Muscle of leg (tissue), 11 donors: ENCODE results near the gene ENG. TPM values are rescaled to one million over a fixed set of nuclear protein-coding genes. Genes with fewer than 3 reads are reported as not detected.
"Not testable (repeated sequence)": the region's sequence is repeated elsewhere in the genome, so short reads cannot be mapped to it uniquely, and the experiment has no call there.

Experiments
- DNase-seq: peaks from one replicate; pipeline ENCODE4 v3.0.0; 2013
- H3K27ac ChIP-seq: one replicate; pipeline ENCODE4 v1.5.1; 2013; ENCODE audit warnings: mild to moderate bottlenecking, low read length, control low read depth
- H3K27me3 ChIP-seq: one replicate; pipeline ENCODE4 v1.6.1; 2013; ENCODE audit warnings: low read length; ENCODE audit not compliant: control insufficient read depth, insufficient read depth
- H3K36me3 ChIP-seq: one replicate; pipeline ENCODE4 v1.6.1; 2013; ENCODE audit warnings: low read length; ENCODE audit not compliant: control insufficient read depth, insufficient read depth
- H3K4me1 ChIP-seq: one replicate; pipeline ENCODE4 v1.6.1; 2013; ENCODE audit warnings: low read length; ENCODE audit not compliant: control insufficient read depth, insufficient read depth
- H3K4me3 ChIP-seq: one replicate; pipeline ENCODE4 v1.5.1; 2013; ENCODE audit warnings: low read length, control low read depth
- H3K9me3 ChIP-seq: replicated peaks from 2 replicates; pipeline ENCODE4 v1.6.1; 2013; ENCODE audit warnings: low read depth, low read length; ENCODE audit not compliant: control insufficient read depth
- WGBS: methylation state at CpG from one replicate; pipeline ENCODE4 v1.1.5; 2013; ENCODE audit warnings: missing lambda C conversion rate; ENCODE audit not compliant: insufficient coverage; 5-methylcytosine and 5-hydroxymethylcytosine counted together
- polyA plus RNA-seq, 8 donors: library from polyadenylated mRNA; unstranded; fragments of 120-200 nt; gene quantifications; one replicate each; pipeline versions ENCODE4 v1.2.1 to v1.2.3, GENCODE V29; 2013; ENCODE audit warnings: inconsistent platforms in 1 of 8, low replicate concordance in 1 of 8; ENCODE audit not compliant: insufficient read length in 8 of 8, insufficient read depth in 1 of 8
- total RNA-seq: library from RNA; stranded (reverse); fragments of 120-200 nt; gene quantifications from one replicate; pipeline ENCODE4 v1.2.4, GENCODE V29; 2013

The ENG gene
- total and polyA plus RNA-seq, 9 donors: 9.3 to 77.3 (median 61.2) TPM

- 94% methylated on average over 4 of the region's 4 CpGs for WGBS
- H3K9me3 ChIP-seq, H3K4me3 ChIP-seq, DNase-seq, H3K27me3 ChIP-seq: not testable (repeated sequence)
- peak overlapping the region; percentile 49 for H3K27ac ChIP-seq
- peaks cover 20% of the 10 kb centered on the region for H3K36me3 ChIP-seq
- H3K4me1 ChIP-seq: peaks cover 35% of the 10 kb centered on the region
Measured at GRCh38 chr9:127845619-127846018, 8.8 kb downstream of the ENG start.

GRCh38 chr9:127844821-127845359 is 9.6 kb downstream of the ENG start:
- Histone ChIP-seq H3K36me3 (peaks cover 22% of the 10 kb centered on the region), H3K27me3 (no peaks in the 10 kb centered on the region), H3K27ac (peak overlapping the region; percentile 49), H3K4me3 (no peak overlapping the region), H3K4me1 (peaks cover 36% of the 10 kb centered on the region), H3K9me3 (peaks cover 5% of the 10 kb centered on the region)
- WGBS: 15% methylated on average over 9 of the region's 16 CpGs
- peak; percentile 53 for DNase-seq

- H3K36me3 ChIP-seq: peaks cover 18% of the 10 kb centered on the region
- WGBS: 85% methylated on average over 9 of the region's 15 CpGs
- DNase-seq: peak; percentile 20
- peaks cover 52% of the 10 kb centered on the region for H3K4me1 ChIP-seq
- H3K4me3 ChIP-seq: no peak overlapping the region
- H3K9me3 ChIP-seq: no peaks in the 10 kb centered on the region
- no peaks in the 10 kb centered on the region for H3K27me3 ChIP-seq
- no peak overlapping the region for H3K27ac ChIP-seq
Measured at GRCh38 chr9:127841087-127841835, 13.2 kb downstream of the ENG start.

- Histone ChIP-seq H3K4me3 (no peak overlapping the region), H3K4me1 (peaks cover 53% of the 10 kb centered on the region), H3K27ac (peak overlapping the region; percentile 83), H3K9me3 (no peaks in the 10 kb centered on the region), H3K36me3 (peaks cover 21% of the 10 kb centered on the region), H3K27me3 (no peaks in the 10 kb centered on the region)
- DNase-seq: peak; percentile 71
- WGBS: 21% methylated on average over 10 of the region's 18 CpGs
Measured at GRCh38 chr9:127838375-127839078, 15.9 kb downstream of the ENG start.

DNA sequence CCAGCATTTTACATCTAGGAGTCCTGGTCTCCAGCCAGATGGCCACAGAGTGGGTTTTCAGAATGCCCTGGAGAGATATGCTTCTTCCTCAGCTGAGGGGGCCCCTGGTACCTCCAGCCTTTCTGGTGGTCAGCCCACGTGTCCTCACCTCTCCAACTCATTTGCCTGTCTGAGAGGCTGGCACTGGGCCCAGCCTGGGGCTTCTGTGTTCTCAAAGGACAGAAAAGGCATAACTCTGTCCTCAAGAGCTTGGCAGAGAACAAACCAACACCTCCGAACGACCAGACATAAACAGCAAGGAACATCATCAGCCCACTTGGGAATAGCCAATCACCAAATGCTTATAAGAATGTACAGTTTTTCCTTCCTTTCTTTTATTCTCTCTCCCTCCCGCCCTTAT is 17.1 kb downstream of the ENG start:
- H3K27ac ChIP-seq: no peak overlapping the region
- peaks cover 53% of the 10 kb centered on the region for H3K4me1 ChIP-seq
- 56% methylated on average over 4 of the region's 4 CpGs for WGBS
- H3K4me3 ChIP-seq: no peak overlapping the region
- H3K36me3 ChIP-seq: peaks cover 16% of the 10 kb centered on the region
- no peaks in the 10 kb centered on the region for H3K9me3 ChIP-seq
- peak; percentile 19 for DNase-seq
- H3K27me3 ChIP-seq: no peaks in the 10 kb centered on the region

- H3K27ac ChIP-seq: peak overlapping the region; percentile 88
- H3K4me3 ChIP-seq, H3K9me3 ChIP-seq, DNase-seq, H3K27me3 ChIP-seq: not testable (repeated sequence)
- peaks cover 53% of the 10 kb centered on the region for H3K4me1 ChIP-seq
- H3K36me3 ChIP-seq: peaks cover 11% of the 10 kb centered on the region
- WGBS: 69% methylated on average over 3 of the region's 3 CpGs
Measured at GRCh38 chr9:127836561-127836960, 17.9 kb downstream of the ENG start.

GRCh38 chr9:127835991-127836516 is 18.4 kb downstream of the ENG start:
- DNase-seq: peak; percentile 78
- no peak overlapping the region for H3K4me3 ChIP-seq
- H3K27me3 ChIP-seq: no peaks in the 10 kb centered on the region
- 14% methylated on average over 10 of the region's 17 CpGs for WGBS
- H3K9me3 ChIP-seq: no peaks in the 10 kb centered on the region
- peaks cover 51% of the 10 kb centered on the region for H3K4me1 ChIP-seq
- peaks cover 9% of the 10 kb centered on the region for H3K36me3 ChIP-seq
- H3K27ac ChIP-seq: peak overlapping the region; percentile 88

GRCh38 chr9:127833555-127833954 is 20.9 kb downstream of the ENG start:
- H3K27me3 ChIP-seq: no peaks in the 10 kb centered on the region
- peaks cover 50% of the 10 kb centered on the region for H3K4me1 ChIP-seq
- peak; percentile 83 for DNase-seq
- H3K27ac ChIP-seq: peak overlapping the region; percentile 47
- H3K9me3 ChIP-seq: no peaks in the 10 kb centered on the region
- peaks cover 9% of the 10 kb centered on the region for H3K36me3 ChIP-seq
- H3K4me3 ChIP-seq: no peak overlapping the region
- WGBS: no CpG with 5 or more reads among the region's 1 CpG

DNA sequence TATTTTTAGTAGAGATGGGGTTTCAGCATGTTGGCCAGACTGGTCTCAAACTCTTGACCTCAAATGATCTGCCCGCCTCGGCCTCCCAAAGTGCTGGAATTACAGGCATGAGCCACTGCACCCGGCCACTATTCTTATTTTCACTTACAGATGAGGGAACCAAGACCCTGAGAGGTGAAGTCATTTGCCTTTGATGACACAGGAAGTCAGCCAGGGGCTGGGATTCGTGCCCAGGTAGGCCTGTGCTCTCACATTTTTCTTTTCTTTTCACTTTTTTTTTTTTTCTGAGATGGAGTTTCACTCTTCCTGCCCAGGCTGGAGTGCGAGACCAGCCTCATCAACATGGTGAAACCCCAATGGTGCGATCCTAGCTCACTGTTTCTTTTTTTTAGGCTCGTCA is 22.2 kb downstream of the ENG start:
- no peak for DNase-seq
- Histone ChIP-seq H3K36me3 (peaks cover 9% of the 10 kb centered on the region), H3K4me1 (peaks cover 48% of the 10 kb centered on the region), H3K27ac (peak overlapping the region; percentile 35), H3K27me3 (no peaks in the 10 kb centered on the region), H3K9me3 (no peaks in the 10 kb centered on the region), H3K4me3 (no peak overlapping the region)
- 39% methylated on average over 2 of the region's 7 CpGs for WGBS
